ENCODE results near the gene LHX3.

The LHX3 gene

DNA sequence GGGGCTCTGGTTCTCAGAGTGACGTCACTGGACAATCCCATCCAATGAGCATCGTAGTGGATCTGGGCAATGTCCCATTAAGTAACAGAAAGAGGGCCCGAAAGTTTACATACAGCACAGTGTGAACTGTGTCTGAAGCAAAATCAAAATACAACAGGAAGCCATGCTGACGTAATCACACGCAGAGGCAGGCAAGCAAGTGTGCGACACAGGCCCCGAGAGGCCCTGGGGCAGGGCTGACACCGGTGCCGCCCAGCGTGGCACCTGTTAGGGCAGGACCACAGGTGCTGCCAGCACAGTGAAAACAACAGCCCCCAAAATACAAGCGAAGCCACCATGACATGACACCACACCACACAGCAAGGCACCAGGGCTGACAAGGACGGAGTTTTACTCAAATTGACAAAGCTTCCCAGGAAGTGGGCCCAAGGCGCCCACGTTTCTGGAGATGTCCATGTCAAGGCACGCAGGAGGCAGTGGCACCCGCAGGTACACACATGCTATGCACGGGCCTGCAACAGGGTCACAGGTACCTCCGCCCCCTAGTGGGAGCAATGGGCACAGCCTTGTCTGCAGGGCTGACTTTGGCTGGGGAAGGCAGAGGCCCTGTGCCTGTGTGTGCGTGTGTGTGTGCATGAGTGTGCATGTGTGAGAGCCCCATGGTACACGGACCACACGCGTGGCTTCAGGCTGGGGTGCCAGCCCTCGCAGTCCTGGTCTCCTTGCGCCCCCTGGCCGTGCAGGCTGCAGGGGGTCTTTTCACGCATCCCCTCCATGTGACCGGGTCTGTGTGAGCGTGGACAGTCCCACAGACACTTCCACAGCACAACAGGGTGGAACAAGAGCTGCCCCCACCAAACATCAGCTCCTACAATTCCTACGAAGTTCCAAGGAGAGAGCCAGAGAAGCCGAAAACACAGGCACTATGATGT is 21.1 kb upstream of the LHX3 start:
- no peak for DNase-seq

DNA sequence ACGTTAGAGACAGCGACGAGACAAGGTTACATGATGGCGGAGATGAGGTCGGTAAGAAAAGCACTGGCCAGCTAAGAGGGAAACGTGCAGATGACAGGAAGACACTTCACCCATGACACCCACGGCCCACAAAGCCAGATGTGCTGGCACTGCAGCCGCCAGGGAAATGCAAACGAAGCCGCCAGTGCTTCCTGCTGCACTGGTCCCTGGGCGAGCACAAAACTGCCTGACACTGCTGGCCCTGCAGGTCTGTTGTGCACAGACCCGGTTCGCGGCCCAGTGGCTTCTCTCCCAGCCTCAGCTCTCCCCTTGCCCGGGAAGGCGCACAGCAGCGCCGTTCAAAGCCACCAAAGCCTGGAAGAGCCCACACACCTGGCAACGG is 20.4 kb upstream of the LHX3 start:
- DNase-seq = no peak

DNA sequence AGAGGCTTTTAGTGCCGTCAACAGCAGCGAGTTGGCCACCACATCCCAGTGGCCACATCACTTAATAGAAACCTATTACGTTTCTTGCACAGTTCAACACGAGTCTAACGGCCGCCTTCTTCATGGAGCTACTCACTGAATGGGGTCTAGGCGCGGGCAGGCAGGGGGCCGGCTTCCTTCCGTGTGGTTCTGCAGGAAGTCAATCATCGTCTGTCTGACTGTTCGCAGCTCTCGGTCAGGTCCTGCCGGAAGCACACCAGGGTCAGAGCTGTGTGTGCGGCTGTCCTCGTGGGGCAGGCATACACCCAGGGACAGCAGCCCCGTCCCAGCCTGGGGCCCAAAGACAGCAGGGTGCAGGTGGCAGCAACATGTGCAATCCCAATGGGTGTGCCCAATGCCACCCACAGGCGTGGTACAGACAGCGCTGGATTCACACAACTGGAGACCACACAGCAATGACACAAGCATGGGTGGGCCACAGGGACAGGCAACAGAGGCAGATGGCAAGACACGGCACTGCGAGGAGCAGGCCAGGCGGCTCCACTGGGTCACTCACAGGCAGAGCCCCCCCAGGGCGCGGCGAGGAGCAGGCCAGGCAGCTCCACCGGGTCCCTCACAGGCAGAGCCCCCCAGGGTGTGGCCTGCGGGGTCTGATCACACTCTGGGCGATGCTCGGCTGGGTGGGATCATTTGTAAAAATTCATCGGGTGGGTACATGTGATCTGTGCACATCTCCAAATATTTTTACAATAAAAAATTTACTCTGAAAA is 19.1 kb upstream of the LHX3 start:
- no peak for DNase-seq

DNA sequence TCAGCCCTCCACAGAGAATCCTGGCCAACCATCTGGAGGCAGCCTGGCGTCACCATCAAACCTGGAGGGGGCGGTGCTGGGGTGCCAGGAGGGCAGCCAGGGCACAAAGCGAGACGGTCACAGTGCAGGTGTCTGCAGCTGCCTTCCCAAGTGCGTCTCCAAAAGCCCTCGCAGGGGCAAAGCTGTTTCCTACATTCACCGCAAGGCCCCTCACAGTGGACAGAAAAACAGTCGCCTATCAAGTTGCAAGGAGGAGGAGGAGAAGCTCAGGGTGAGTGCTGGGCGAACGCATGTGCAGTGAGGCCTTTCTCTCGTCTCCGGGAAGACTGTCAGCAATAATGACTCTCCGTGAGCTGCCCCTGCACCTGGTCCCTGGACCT is 18.0 kb upstream of the LHX3 start:
- DNase-seq = no peak

DNA sequence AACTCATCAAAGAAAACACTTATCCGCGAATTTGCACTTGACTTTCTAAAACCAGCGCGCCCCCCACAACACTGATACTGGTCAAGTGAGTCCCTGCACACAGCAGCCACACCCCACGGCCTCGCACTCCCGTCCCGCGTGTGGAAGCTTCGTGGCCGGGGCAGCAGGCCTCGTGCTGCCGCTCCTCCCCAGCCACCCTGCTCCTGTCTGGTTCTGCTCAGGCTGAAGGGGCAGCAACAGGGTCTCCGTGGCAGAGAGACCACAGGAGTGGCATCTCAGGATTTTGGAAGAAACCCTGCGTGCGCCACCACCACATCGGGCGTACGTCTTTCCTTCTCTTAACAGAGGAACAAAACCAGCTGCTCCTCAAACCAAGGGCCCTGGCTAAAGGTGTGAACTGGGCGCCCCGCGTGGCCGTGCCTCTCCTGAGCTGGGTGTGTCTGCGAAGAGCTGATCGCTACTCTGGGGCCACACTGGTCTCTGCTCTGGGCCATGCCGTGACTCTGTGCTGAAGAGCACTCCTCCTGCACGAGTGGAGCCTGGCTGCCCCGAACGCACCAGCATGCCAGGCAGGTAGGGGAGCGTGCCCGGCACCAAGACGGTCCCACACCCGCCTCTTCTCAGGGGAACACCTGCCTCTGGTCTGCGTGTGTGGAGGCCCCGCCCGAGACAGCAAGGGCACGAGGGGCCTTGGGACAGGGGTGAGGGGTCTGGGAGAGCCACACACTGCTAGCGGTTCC is 17.4 kb upstream of the LHX3 start:
- no peak for DNase-seq

DNA sequence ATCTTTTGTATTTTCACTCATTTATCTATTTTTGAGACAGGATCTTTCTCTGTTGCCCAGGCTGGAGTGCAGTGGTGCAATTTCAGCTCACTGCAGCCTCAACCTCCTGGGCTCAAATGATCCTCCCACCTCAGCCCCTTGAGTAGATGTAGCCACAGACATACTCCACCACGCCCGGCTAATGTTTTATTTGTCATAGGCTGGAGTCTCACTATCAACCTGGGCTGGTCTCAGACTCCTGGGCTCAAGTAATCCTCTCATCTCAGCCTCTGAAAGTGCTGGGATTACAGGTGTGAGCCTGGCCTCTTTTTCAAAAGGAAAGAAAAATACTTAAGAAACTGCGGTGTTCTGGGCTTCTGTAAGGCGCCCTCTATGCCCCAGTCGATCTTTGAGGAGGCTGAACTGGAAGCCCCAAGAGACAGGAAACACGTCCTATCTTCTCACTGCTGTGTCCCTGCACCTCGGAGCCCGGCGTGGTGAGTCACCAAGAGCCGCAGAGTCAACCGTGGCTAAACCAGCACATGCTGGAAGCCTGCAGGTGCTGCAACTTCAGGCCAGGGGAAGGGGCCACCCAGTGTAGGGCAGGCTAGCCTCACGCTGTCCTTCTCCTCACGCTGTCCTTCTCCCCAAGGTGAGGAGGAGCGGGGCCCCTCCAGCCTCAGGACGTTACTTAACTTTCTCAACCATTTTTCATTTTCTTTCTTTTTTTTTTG is 15.2 kb upstream of the LHX3 start:
- DNase-seq = no peak

DNA sequence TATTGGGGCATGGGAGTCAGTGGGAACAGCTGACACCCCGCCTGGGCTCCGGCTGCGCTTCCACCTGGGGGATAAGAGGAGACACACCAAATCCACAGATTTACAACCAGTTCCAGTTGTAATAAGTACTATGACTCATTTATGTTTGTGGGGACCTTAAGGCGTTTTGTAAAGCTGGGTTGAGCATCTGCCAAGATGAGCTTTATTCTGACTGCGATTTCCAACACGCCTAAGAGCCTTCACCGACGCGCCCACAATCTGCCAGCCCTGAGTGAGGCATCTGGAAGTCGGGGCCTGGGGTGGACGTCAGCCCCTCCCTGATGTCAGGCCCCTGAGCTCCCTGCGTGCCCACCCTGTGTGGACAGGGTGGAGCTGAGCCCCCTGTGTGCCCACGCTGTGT is 14.3 kb upstream of the LHX3 start:
- no peak for DNase-seq

DNA sequence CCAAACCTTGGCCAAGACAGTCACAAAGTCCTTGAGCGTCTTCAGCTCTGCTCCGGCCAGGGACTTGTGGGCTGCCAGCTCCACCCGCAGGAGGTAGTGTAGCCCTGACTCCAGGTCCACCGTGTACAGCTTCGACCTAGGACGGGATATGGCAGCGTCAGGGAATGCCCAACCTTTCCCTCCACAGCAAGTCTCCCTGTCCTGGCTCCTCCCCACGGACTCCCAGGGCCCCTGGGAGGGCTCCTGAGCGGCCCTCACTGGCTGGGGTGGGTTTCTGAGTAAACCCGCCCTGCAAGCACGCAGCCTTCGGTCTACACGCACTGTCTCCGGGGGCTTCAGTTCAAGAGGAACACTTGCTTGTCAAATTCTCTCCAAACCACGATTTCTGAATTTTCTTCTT is 13.7 kb upstream of the LHX3 start:
- no peak for DNase-seq

DNA sequence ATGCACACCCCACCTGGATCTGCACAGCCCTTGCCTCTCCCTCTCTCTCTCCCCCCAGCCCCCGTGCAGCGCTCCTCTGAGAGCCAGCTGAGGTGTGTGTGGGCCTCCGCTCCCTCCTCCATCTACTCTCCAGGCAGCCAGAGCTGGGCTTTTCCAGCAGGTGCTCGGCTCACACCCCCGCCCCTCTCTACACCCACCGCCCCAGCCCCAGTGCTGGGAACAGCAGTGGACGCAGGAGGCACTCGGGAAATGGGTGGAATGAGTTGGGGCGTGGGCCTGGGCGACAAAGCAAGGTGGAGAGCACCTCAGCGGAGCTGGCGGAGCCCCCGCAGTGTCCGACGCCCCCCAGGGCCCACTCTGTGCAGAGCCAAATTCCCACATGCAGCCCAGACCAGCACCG is 13.3 kb upstream of the LHX3 start:
- no peak for DNase-seq

DNA sequence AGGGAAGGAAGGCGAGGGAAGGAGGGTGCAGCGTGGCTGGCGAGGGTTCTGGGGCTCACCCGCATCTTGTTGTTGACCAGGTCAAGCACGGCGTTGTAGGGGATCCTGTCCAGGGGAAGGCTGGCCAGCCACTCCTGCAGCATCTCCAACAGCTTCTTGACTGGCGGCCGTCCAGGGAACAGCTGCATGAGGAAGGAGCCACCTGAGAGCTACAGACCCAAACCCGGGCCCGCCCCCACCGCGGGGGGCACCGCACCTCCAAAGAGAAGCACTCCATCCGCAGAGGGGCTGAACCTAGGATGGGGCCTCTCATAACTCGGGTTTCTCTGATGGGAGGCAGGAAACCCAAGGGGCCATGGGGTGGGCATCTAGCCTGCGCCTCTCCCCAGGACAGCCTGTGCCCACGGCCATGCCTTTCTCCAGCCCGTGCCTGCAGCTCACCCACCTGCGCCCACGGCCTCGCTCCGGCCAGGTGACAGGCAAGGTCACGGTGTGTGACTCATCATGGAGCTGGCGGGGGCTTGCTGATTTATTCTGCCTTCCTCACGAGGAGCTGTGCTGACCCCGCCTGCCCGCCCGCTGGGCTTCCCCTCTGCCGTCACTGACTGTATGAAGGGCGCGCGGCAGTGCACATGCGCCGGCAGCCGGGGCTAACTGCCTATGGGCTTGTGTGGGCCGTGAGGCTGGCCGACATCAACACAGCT is 11.8 kb upstream of the LHX3 start:
- no peak for DNase-seq

DNA sequence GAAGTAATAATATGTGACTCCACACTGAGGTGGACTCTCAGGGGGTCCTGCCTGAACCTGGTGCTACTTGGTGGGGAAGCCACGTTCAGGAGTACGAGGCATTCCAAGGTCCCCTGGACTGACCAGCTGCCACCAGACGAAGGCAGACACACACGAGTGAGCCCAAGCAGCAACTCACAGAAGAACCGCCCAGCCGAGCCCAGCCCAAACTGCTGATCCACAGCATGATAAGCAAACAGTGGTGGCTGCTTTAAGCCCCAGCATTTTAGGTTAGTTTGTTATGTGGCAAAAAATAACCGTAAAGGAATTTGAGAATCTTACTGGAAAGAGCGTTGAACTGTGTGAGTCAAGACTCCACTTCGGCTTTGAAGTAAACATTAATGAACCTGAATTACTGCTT is 8.8 kb upstream of the LHX3 start:
- no peak for DNase-seq

DNA sequence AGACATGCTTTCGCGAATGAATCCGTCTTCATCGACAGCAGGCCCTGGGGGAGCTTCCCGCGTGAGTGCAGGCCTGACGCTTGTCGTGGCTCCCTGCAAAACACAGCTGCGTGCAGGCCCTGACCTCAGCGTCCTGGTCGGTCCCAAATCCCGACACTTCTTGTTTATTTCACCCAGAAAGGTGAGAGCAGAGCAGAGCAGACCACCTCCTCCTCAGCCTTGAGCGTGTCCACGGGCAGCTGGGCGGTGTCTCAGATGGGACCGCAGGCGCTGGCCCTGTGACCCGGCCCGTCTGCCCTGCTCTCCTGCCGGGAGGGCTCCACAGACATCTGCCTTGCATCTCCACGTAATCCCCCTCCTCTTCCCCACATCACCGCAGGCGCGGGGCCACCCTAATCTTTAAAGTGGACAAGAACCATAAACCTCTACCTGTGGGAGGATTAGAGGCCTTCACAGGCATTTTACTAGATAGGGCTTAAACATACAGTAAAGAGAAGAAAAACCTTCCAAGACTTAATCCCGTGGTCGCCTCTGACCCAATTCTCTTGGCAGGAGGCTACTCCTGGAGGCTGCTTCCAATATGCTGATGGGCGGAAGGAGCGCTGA is 7.5 kb upstream of the LHX3 start:
- no peak for DNase-seq

DNA sequence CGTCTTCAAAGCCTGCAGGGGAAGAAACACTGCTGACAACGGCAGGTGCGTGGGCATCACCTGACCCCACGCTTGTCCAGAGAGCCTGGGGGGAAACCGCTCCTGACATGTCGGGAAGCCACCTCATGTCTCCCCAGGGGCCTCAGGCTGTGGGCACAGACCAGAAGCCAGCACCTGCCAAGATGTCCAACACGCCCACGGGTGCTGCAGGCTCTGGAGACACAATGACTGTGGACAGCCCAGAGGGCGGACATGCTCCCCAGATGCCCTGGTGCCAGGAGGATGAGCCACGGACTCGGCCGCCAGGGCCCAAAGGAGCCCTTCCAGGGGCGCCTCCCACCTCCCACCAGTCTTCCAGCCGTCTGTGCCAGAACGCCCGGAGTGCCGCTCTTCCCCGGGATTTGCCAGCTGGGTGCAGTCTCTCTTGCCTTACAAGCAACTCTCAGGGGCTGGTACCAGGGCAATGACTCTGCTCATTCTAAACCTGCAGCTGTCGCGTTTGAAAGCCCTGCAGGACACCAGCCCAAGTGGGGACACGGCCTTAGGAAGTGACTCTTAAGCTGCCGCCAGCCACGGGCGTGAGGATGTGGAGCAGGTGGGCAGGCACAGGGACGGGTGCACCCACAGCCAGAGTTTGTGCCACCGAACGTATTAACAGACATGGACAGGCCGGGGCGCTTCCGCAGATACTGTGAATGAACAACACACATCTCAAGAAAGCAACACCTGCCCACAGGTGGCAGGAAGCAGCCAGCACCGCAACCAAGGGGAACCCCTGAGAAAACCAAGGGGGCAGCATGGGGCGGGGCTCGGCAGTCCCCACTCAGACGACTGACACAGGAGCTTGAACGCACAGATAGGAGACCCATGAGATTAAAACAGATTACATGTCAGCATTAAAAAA is 6.8 kb upstream of the LHX3 start:
- DNase-seq = no peak

DNA sequence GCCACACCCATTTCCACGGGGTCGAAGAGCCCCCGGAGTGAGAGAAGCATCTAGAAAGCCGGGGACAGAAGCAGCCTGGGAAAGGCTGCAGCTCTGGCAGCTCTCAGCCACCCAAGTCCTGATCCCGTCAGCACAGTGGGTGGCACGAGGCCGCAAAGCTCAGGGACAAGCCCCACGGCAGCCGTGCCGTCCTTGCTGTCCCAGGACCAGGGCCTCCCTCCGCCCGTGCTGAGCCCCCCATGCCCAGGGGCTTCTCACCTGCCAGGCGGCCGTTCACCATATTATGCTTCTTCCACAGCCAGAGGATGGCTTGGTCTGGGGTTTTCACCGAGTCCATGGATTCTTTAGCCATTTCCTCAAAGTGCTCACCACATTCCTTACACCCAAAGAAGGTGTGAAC is 6.1 kb upstream of the LHX3 start:
- DNase-seq = no peak

DNA sequence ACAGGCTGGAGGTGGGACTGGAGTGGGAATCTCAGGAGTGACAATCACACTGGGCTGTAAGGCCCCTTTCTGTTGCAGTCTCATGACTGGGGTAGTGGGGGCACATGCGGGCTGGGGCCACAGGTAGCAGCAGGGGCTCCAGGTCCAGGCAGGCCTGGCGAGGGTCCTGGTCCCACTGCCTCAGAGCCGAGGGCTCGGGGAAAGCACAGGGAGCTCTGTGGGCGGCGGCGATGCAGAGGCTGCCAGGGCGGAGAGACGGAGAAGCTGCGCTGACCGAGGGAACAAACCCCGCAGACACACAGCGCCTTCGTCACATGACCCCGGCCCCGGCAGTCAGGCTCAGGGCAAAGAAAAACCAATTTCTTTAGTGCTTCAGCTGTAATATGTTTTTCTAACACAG is 5.3 kb upstream of the LHX3 start:
- no peak for DNase-seq

DNA sequence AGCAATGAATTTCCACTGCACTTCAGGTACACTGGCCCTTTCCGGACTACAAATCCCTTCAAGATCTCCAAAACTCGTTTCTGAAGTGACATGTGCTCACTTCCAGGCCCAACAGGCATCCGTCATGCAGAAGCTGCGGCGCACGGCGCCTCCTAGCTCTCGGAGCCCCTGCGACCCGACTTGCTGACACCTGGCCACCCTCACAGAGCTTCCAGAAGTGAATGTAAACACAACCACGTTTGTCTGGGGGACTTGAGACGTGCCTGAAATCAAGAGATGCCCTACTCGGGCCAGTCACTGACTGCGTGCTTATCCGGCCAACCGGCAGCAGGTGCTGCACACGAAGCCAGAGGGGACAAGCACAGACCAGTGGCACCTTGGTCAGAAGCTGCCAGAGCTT is 4.9 kb upstream of the LHX3 start:
- no peak for DNase-seq

DNA sequence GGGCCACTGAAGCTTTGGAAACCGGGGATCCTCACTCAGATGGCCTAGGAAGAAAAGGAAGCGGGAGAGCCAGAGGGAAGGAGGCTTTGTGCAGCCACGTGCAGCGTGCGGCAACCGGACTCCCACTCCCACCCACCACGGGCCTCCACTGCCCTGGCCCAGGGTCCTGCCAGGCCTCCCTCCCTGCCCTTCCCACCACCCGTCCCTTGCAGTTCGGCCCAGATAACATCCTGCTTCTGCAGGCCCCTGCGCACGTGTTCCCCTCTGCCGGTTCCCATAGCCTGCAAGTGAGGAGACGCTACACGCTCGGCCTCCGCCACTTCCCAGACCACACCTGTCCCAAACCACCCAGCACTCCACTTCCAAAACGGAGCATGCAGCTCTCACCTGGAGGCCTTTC is 4.3 kb upstream of the LHX3 start:
- no peak for DNase-seq

DNA sequence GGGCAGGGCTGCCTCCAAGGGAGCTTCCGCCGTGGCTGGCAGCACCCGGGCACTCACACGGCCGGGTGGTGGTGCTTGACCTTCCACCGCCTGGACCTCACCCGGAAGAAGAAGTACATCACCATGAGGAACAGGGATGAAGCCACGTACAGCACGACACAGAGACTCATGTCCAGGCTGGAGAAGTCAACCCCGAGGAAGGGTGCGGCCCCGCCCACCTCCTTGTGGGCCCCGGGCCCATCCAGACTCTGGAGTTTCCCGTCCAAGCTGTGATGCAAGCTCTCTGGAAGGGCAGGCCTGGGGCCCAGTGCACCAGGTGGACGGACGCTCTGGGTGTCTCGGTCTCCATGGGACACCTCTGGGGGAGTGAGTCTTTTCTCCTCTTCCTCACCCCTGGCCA is 3.7 kb upstream of the LHX3 start:
- no peak for DNase-seq

DNA sequence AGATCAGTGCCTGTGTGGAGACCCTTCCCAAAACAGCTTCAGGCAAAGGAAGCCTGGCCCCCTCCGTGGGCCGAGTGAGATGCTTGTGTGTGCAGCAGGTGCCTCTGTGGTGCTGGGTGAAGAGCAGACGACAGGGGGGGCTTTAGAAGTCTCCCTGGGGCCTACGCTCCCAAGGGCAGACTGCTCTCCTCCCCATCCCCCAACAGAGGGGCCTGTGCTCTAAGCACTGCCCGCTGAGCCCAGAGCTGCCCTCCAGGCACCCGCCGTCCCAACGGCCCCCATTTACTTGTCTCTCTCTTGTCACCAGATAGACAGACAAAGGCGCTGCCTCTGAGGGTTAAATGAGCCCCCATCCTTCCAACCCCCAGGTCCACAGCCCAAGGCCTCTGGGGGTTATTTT is 2.7 kb upstream of the LHX3 start:
- DNase-seq = no peak

DNA sequence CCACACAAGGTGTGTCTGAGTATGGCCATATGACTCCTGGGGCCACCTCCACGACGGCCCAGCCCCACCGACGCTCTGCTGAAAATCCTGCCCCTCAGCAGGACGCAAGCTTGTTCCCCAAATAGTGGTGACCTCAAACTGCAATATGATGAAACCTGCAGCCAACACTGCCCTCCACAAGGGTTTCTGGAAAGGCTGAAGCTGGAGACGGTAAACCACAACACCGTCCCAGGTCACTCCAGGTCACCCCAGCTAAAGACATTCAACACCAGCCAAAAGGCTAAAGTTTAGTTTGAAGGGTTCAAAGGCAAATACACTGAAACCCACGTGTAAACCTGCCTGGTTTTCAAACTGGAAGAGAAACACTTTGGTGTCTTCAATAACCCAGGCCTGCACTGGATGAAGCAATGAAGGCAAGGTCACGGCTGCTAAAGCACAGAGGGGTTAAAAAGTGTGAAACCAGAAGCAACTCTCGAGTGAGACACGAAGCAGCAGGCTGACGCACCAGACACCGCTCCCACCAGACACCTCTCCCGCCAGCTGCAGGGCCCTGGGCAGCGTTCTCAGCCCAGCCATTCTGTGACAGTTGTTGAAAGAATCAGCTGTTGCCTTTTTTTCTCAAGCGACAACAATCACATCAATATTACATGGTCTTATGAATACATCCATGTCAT is 1.8 kb upstream of the LHX3 start:
- DNase-seq = no peak

DNA sequence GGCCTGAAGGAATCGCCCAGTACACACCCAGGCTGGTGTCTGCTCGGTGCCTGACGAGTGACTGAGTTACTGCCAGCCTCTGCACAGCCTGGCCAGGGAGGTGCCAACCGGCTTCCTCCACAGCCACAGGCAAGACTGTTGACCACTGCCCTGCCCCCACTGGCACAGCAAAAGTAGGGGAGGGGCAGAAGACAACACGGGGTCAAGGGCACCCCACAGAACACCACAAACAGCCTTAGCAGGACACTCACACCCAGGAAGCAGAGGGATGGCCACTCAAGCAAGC is 722 bp upstream of the LHX3 start:
- no peak for DNase-seq
